ENCODE results near the gene BLOC1S2. TPM values are rescaled to one million over a fixed set of nuclear protein-coding genes. Genes with fewer than 3 reads are reported as not detected.

Gene BLOC1S2
- 103 TPM for polyA plus RNA-seq

GRCh38 chr10:100286051-100287033 is at the start of gene BLOC1S2:
Gene BLOC1S2, minus strand, starts transcription at chr10:100286680. Its CDS starts 21 bp downstream, at chr10:100286659.
- Mint-ChIP-seq H3K4me1 (peaks cover 6 to 24% (median 23%) of the 10 kb centered on the region in 3 donors), H3K36me3 (no peaks in the 10 kb centered on the region), H3K27ac (peak within 1 kb of the TSS; percentile 85 to 98 (median 98)), H3K4me3 (peak within 1 kb of the TSS; percentile 89 to 99 (median 98)), H3K9me3 (no peaks in the 10 kb centered on the region), H3K27me3 (no peaks in the 10 kb centered on the region)

DNA sequence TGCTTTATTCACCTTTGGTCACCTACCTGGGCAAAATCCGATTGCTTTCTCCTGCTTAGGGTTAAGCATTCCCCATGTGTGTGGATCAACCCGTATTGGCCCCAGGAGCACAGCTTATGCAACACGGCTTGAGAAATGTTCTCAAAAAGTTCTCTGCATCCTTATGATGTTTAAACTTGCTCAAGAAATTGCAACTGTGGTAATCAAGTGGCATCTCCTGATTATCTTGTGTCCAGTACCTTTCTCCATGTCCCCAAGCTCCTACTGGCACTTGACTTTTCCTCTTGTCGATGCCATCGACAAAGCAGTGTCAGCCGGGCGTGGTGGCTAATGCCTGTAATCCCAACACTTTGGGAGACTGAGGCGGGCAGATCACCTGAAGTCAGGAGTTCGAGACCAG is 48.3 kb upstream of the BLOC1S2 start:
- Mint-ChIP-seq H3K27me3 (peaks cover 16% of the 10 kb centered on the region), H3K9me3 (peaks cover 0 to 3% (median 0%) of the 10 kb centered on the region in 3 donors), H3K27ac (no peak overlapping the region), H3K36me3 (no peaks in the 10 kb centered on the region), H3K4me1 (peaks cover 15 to 16% (median 15%) of the 10 kb centered on the region in 3 donors), H3K4me3 (no peak overlapping the region)

DNA sequence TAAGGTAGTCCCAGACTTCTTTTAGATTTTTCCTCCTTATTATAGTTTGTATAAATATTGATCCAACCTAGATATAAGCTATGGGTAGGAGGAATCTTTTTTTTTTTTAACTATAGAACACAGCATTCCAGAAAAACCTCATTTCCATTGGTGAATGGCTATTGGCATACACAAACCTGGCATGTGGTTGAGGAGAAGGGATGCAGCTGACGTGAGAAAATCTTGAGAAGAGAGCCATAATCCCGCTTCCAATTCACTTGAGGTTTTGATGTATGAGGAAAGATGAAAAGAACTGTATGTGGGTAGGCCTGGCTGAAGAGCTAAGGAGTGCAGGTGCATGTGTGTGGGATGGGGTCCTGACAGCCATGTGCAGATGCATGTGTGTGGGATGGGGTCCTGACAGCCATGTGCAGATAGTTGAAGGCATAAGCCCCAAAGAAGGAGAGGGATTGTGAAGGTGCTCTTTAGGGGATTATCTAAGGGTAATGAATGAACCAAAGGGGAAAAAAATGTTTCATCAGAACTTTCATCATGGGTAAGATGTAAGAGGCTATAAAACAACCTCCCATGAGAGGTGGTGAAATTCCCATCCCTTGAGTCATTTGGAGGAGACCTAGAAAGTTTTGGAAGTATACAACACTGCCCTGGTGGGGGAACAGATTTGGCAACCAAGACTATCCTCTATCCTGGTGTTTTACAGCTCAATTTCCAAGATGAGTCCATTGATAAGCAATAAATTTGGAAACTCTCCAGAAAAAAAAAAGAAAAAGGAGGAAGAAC is 47.4 kb upstream of the BLOC1S2 start:
- Mint-ChIP-seq H3K36me3 (no peaks in the 10 kb centered on the region), H3K4me3 (no peak overlapping the region), H3K4me1 (peaks cover 6 to 7% (median 6%) of the 10 kb centered on the region in 3 donors), H3K27ac (no peak overlapping the region), H3K27me3 (peaks cover 15% of the 10 kb centered on the region), H3K9me3 (peaks cover 0 to 3% (median 0%) of the 10 kb centered on the region in 3 donors)

- Mint-ChIP-seq H3K27me3 (peaks cover 15% of the 10 kb centered on the region), H3K36me3 (no peaks in the 10 kb centered on the region), H3K4me1 (peaks cover under 1 to 2% (median 2%) of the 10 kb centered on the region in 3 donors), H3K9me3 (peaks cover 0 to 3% (median 0%) of the 10 kb centered on the region in 3 donors), H3K4me3 (no peak overlapping the region), H3K27ac (peak overlapping the region in 1 of 3 donors; percentile 16)
Observed at GRCh38 chr10:100333106-100333505, 46.6 kb upstream of the BLOC1S2 start.

GRCh38 chr10:100330079-100330478 is 43.6 kb upstream of the BLOC1S2 start, which contains the start of gene PKD2L1:
Gene PKD2L1, minus strand, starts transcription at chr10:100330228. Its CDS starts 125 bp downstream, at chr10:100330103.
- peak within 1 kb of the TSS in 1 of 4 donors; percentile 43 for H3K4me3 Mint-ChIP-seq

DNA sequence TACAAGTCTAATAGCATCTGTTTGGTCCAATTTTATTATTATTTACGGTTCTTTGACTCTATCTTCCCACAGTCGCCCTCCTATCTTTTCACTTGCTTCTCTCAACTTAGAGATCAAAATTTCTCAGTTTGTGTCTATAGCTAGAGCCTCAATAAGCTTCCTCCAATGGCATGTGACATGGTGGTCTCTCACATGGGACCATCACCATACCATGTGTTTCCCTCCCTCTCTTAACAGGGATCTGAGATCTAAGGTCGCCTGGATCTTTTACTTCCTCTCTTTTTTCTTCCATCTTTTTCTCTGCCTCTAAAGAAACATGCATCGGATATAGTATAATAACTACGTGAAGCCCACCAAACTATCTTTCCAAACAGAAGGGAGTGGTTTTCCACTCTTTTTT is 41.7 kb upstream of the BLOC1S2 start:
- Mint-ChIP-seq H3K4me1 (peaks cover 15 to 20% (median 19%) of the 10 kb centered on the region in 3 donors), H3K36me3 (no peaks in the 10 kb centered on the region), H3K9me3 (peaks cover 0 to 3% (median 0%) of the 10 kb centered on the region in 3 donors), H3K27ac (no peak overlapping the region), H3K4me3 (no peak overlapping the region), H3K27me3 (peaks cover 9% of the 10 kb centered on the region)

More at GRCh38 chr10:100330079-100330478, 43.6 kb upstream of the BLOC1S2 start, which contains the start of gene PKD2L1:
- Mint-ChIP-seq H3K27me3 (peaks cover 15% of the 10 kb centered on the region), H3K27ac (no peak within 1 kb of the TSS), H3K9me3 (peaks cover 0 to 3% (median 0%) of the 10 kb centered on the region in 3 donors), H3K36me3 (no peaks in the 10 kb centered on the region), H3K4me1 (peaks cover 15 to 20% (median 19%) of the 10 kb centered on the region in 3 donors)

DNA sequence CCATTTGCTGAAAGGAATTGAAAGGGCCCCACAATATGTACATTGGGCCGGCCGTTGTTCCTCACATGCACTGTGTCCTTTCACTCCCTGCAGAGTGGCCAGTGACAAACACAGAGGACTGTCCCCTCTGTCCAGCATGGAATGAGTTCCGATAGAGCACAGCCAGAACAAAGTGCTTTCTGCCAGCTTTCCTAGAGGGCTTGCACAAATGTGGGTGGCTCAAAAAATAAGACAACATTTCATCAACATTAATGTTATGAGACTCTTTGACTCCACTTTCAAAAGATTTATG is 41.2 kb upstream of the BLOC1S2 start:
- H3K27me3 Mint-ChIP-seq: peaks cover 8% of the 10 kb centered on the region
- peaks cover 0 to 3% (median 0%) of the 10 kb centered on the region in 3 donors for H3K9me3 Mint-ChIP-seq
- no peaks in the 10 kb centered on the region for H3K36me3 Mint-ChIP-seq
- H3K27ac Mint-ChIP-seq: peak overlapping the region in 1 of 3 donors; percentile 94
- peaks cover 15 to 20% (median 19%) of the 10 kb centered on the region in 3 donors for H3K4me1 Mint-ChIP-seq
- H3K4me3 Mint-ChIP-seq: no peak overlapping the region

DNA sequence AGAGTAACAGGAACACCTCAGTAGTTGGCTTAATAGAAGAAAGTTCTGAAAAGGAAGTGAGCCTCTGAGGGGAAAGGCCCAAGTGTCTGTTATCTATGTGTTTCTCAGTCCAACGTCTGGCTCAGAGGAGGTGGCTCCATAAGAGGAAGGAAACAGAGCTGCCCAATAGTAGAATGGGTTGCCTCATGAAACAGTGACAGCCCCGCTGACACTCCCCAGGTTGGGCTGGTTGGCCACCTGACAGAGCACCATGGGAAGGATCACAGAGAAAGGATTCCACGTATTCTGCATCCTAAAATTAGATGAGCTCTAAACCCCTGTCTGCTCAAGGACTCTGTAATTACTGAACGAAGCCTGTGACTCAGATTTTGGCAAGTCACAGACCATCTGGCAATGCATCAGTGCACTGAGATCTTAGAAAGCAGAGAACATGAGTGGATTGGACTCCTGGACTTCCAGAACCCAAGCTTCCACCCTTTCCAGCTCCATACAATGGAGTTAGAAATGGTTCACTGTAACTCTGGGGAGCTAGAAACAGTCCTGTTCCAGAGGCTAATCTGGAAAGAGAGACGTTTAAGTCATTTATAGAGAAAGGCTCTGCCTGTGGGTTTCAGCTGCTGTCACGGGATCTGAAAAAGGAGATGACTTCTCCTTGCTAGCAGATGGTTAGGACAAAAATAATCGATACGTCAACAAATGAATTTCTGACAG is 40.7 kb upstream of the BLOC1S2 start:
- H3K9me3 Mint-ChIP-seq: peaks cover 0 to 3% (median 0%) of the 10 kb centered on the region in 3 donors
- peak overlapping the region in 3 of 4 donors; percentile 1 to 83 (median 63) for H3K4me3 Mint-ChIP-seq
- peaks cover 8% of the 10 kb centered on the region for H3K27me3 Mint-ChIP-seq
- peak overlapping the region; percentile 54 to 95 (median 94) for H3K27ac Mint-ChIP-seq
- no peaks in the 10 kb centered on the region for H3K36me3 Mint-ChIP-seq
- H3K4me1 Mint-ChIP-seq: peaks cover 15 to 20% (median 19%) of the 10 kb centered on the region in 3 donors

DNA sequence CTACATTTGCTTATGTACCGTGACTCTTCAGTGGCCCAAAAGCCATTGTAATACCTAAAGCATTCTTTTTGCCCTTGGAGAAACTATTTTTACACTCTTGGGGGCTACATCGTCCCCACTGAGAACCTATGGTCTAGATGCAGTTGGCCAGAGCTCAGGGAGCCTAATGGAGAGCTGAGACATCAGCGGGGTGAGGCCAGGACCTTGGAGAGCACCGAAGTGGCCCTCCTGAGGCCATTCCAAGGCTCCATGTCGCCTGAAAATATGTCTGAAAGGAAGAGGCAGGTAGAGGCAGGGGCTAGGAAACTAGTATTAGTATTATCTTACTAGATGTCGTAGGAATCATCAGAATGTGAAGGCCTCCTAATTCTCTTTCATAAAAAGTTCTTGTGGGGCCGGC is 38.7 kb upstream of the BLOC1S2 start:
- no peaks in the 10 kb centered on the region for H3K36me3 Mint-ChIP-seq
- H3K4me3 Mint-ChIP-seq: no peak overlapping the region
- no peaks in the 10 kb centered on the region for H3K9me3 Mint-ChIP-seq
- peak overlapping the region in 1 of 3 donors; percentile 95 for H3K27ac Mint-ChIP-seq
- peaks cover under 1% of the 10 kb centered on the region for H3K27me3 Mint-ChIP-seq
- H3K4me1 Mint-ChIP-seq: peaks cover 15 to 20% (median 19%) of the 10 kb centered on the region in 3 donors

DNA sequence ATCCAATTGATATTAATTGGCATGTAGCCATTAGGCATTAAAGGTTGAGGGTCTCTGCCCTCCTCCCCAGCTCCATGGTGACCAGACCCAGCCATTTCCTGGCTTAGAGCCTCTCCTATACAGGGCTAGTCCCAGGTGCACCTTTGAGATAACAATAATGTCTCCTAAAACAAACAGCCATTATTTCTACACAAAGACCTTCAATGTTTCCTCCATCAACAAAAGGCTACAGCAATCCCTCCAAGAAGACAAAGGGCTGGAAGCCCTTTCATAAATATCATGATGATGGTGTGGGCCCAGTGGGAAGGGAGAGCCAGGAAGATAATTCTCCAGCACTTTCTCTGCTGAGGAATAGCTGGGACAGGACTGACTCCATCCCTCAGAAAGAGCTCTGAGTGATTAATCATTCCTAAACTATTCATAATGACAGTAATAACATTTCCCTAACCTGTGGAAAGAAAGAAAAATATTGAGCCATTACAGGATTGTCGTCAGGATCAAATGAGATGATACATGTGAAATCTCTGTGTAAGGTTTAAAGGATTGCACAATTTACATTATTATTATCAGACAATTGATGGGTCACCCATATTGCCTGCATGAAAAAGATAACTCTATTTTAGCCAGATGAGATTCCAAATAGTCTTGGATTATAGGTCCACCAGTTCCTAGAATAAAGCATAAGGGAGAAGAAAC is 33.4 kb upstream of the BLOC1S2 start:
- Mint-ChIP-seq H3K4me3 (no peak overlapping the region), H3K36me3 (no peaks in the 10 kb centered on the region), H3K27me3 (peaks cover 20% of the 10 kb centered on the region), H3K27ac (no peak overlapping the region), H3K9me3 (no peaks in the 10 kb centered on the region), H3K4me1 (no peaks in the 10 kb centered on the region)

DNA sequence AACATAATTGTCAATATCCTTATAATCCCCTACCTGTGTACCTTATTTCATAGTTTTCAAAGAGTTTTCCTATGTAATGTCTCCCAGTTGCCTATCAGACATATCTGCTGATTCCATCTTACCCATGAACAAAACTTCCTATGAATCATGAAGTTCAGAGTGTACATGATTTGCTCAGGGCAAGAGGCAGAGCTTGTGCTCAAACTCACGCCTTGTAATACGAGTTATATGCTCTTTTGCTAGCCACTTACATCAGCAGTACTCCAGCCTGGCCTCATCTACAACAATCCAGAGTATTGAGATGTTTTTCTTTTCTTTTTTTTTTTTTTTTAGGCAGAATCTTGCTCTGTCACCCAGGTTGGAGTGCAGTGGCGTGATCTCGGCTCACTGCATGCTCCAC is 31.7 kb upstream of the BLOC1S2 start:
- no peak overlapping the region for H3K27ac Mint-ChIP-seq
- H3K4me3 Mint-ChIP-seq: no peak overlapping the region
- H3K9me3 Mint-ChIP-seq: no peaks in the 10 kb centered on the region
- H3K36me3 Mint-ChIP-seq: no peaks in the 10 kb centered on the region
- no peaks in the 10 kb centered on the region for H3K4me1 Mint-ChIP-seq
- peaks cover 26% of the 10 kb centered on the region for H3K27me3 Mint-ChIP-seq

DNA sequence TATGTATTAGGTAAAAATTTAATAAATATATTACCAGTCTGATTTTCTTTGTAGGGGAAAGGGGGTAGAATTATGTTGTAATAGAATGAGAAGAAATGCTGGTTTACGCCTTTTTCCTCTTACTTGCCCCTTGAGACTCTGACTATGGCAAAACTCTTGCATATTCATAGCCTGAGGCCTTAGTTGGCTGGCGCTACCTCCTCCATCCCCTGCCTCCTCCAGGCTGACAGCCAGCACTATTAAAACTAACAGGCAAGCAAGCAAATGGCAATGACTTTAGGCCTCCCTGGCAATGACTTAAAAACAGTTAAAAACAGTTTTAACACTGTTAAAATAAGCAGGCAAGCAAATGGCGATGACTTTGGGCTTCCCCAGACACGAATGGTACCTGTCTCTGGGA is 29.1 kb upstream of the BLOC1S2 start:
- peaks cover 0 to 3% (median 0%) of the 10 kb centered on the region in 3 donors for H3K9me3 Mint-ChIP-seq
- H3K27me3 Mint-ChIP-seq: peaks cover 35% of the 10 kb centered on the region
- H3K27ac Mint-ChIP-seq: no peak overlapping the region
- H3K4me1 Mint-ChIP-seq: no peaks in the 10 kb centered on the region
- no peaks in the 10 kb centered on the region for H3K36me3 Mint-ChIP-seq
- H3K4me3 Mint-ChIP-seq: no peak overlapping the region

DNA sequence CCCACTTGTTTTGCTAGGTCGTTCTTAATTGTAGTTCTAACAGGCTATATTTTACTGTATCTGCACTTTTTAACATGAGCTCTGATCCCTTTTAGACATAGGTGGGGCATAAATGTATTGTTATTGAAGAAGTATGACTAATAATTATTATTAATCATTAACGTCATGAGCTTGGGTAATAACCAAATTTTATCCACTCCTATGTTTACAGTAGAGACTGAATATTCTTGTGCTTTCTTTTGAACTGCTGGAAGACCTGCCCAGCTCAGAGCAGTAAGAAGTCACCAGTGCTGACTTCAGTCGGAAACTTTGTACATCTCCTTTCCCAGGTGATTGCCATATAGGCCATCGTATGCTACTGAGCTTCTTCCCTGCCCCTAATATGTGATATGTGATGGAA is 24.8 kb upstream of the BLOC1S2 start:
- Mint-ChIP-seq H3K4me3 (no peak overlapping the region), H3K4me1 (no peaks in the 10 kb centered on the region), H3K36me3 (no peaks in the 10 kb centered on the region), H3K27ac (no peak overlapping the region), H3K9me3 (peaks cover 0 to 3% (median 0%) of the 10 kb centered on the region in 3 donors), H3K27me3 (peaks cover 24% of the 10 kb centered on the region)

GRCh38 chr10:100307684-100308083 is 21.2 kb upstream of the BLOC1S2 start:
- Mint-ChIP-seq H3K9me3 (peaks cover 0 to 3% (median 0%) of the 10 kb centered on the region in 3 donors), H3K27ac (no peak overlapping the region), H3K4me1 (no peaks in the 10 kb centered on the region), H3K36me3 (no peaks in the 10 kb centered on the region), H3K4me3 (no peak overlapping the region), H3K27me3 (peaks cover 28% of the 10 kb centered on the region)

Measured in IgD-negative memory B cell (primary cell).